Measurements from ENCODE around the gene CD4.
"Not testable (repeated sequence)": the region's sequence is repeated elsewhere in the genome, so short reads cannot be mapped to it uniquely, and the experiment has no call there.

CD4 gene

DNA sequence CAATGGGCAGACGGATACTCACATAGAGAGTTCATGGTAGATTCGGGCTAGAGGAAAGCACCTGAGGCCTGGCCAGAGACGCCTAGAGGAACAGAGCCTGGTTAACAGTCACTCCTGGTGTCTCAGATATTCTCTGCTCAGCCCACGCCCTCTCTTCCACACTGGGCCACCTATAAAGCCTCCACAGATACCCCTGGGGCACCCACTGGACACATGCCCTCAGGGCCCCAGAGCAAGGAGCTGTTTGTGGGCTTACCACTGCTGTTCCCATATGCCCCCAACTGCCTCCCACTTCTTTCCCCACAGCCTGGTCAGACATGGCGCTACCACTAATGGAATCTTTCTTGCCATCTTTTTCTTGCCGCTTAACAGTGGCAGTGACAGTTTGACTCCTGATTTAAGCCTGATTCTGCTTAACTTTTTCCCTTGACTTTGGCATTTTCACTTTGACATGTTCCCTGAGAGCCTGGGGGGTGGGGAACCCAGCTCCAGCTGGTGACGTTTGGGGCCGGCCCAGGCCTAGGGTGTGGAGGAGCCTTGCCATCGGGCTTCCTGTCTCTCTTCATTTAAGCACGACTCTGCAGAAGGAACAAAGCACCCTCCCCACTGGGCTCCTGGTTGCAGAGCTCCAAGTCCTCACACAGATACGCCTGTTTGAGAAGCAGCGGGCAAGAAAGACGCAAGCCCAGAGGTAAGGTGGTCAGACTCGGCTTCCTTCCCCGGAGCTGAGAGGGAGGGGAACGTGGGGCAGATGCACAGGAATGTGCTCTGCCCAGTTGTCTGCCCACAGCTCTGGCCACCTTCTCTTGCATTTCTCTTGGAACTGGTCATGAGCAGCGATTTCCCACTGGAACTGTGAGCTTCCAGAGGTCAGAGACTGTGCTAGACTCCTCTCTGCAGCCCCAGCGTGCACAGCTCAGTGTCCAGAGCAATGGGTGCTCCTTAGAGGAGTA lies at the start of gene CD4:
Gene CD4, plus strand, starts transcription at position 557 of the 953 bp plus-strand sequence. CDS start 10,611 bp downstream, outside the sequence.
- DNase-seq (ENCODE audit: low spot score), result no peak
- in situ Hi-C loops (cut with MboI; ENCODE audit: low pct_unique_long_range_greater_than_20kb, low sequenced_read_pairs, unreplicated experiment), result no loop called here
- TF ChIP-seq CTCF (IDR thresholded peaks at IDR 0.05; ENCODE audit: extremely low read depth, insufficient read depth, missing control alignments), result no peak

- DNase-seq (ENCODE audit: low spot score); in situ Hi-C loops (cut with MboI; ENCODE audit: low pct_unique_long_range_greater_than_20kb, low sequenced_read_pairs, unreplicated experiment): not testable (repeated sequence)
Observed at GRCh38 chr12:6742080-6742479, 47.2 kb upstream of the CD4 start.

- TF ChIP-seq CTCF (IDR thresholded peaks at IDR 0.05; ENCODE audit: extremely low read depth, insufficient read depth, missing control alignments), result no peak
- in situ Hi-C loops (cut with MboI; ENCODE audit: low pct_unique_long_range_greater_than_20kb, low sequenced_read_pairs, unreplicated experiment), result no loop called here
- no peak for DNase-seq (ENCODE audit: low spot score)
Observed at GRCh38 chr12:6742834-6743233, 46.5 kb upstream of the CD4 start.

- in situ Hi-C loops (cut with MboI; ENCODE audit: low pct_unique_long_range_greater_than_20kb, low sequenced_read_pairs, unreplicated experiment); DNase-seq (ENCODE audit: low spot score): not testable (repeated sequence)
Observed at GRCh38 chr12:6743300-6743699, 46.0 kb upstream of the CD4 start.

- in situ Hi-C loops (cut with MboI; ENCODE audit: low pct_unique_long_range_greater_than_20kb, low sequenced_read_pairs, unreplicated experiment), result no loop called here
- peak; percentile 35 for DNase-seq (ENCODE audit: low spot score)
Observed at GRCh38 chr12:6745741-6746525, 43.4 kb upstream of the CD4 start.

DNA sequence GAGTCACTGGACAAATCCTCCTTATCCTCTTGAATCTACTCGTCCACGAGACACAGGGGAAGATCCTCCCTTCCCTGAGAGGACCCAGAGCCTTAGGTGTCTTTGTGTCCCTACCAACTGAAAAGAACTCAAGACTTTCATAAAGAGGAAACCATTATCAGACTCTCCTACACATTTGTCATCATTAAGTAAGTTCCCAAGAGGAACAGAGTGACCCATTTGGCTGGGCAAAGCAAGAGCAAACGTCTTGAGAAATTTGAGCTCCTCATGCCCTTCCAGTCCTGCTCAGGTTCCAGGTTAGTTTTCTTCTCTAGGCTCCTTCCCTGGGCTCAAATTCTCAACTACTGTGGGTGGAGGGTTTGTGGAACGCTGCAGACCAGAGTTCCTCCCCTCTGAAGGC lies 42.1 kb upstream of the CD4 start:
- in situ Hi-C loops (cut with MboI; ENCODE audit: low pct_unique_long_range_greater_than_20kb, low sequenced_read_pairs, unreplicated experiment), result no loop called here
- no peak for TF ChIP-seq CTCF (IDR thresholded peaks at IDR 0.05; ENCODE audit: extremely low read depth, insufficient read depth, missing control alignments)
- DNase-seq (ENCODE audit: low spot score), result no peak

More at GRCh38 chr12:6745741-6746525, 43.4 kb upstream of the CD4 start:
- TF ChIP-seq CTCF (IDR thresholded peaks at IDR 0.05; ENCODE audit: extremely low read depth, insufficient read depth, missing control alignments), result no peak

GRCh38 chr12:6748761-6749160 lies 40.6 kb upstream of the CD4 start:
- TF ChIP-seq CTCF (IDR thresholded peaks at IDR 0.05; ENCODE audit: extremely low read depth, insufficient read depth, missing control alignments), result no peak
- in situ Hi-C loops (cut with MboI; ENCODE audit: low pct_unique_long_range_greater_than_20kb, low sequenced_read_pairs, unreplicated experiment), result no loop called here
- no peak for DNase-seq (ENCODE audit: low spot score)
